ENCODE data around the gene DIABLO. TPM values are rescaled to one million over a fixed set of nuclear protein-coding genes. Genes with fewer than 3 reads are reported as not detected.
"Not testable (repeated sequence)": the region's sequence is repeated elsewhere in the genome, so short reads cannot be mapped to it uniquely, and the experiment has no call there.

The DIABLO gene
- polyA plus RNA-seq, 12 donors = 28.3 to 44.7 (median 42.3) TPM; not detected in 1

DNA sequence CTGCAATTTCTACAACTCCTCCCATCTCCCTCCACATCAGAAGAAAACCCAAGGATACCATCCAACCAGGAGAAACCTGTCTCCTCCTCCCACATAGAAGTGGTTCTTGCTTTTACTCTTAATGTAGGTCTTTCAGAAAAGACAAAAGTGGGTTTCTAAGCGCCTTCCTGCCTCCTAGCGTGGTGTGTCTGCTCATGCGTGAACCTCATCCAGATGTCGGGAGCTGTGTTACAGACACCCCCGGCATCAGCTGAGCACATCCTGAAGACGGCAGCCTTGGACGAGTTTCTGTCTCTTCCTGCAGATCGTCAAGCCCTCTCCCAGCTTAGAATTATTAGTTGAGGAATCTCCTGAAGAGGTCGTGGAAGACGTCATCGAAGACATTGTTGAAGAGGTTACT, 33.4 kb downstream of the DIABLO start:
- no peak for DNase-seq

DNA sequence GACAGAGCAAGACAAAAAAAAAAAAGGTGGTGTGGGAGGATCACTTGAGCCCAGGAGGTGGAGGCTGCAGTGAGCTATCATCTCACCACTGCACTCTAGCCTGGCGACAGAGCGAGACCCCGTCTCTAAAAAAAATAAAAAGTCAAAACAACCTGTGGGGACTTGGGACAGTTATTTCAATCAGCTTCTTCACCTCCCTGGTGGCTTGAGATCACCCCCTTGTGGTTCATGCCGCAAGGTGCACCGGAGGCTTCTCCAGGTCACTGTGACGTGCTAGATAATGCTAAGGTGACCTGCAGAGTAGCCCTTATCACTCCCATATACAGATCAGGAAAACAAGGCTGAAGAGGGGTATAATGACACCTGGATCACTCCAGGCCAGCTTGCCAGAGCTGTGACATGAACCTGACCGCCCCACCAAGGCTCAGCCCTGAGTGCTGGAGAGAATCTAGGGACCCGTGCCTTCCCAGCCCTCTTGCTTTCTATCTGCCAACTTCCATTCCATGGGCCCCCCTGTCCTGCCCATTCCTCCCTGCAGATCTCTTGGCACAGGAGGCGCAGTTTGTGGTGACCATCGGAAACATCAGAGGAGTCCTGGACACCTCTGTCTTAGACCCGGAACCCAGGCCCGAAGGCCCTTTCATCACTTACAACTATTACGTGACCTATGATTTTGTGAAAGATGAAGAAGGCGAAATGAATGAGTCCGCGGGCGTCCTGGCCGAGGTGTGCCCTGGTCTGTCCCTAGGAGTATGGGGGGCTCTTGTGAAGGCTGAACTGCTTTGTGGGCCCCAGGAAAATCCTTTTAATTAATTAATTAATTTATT, 34.8 kb downstream of the DIABLO start:
- no peak for DNase-seq

DNA sequence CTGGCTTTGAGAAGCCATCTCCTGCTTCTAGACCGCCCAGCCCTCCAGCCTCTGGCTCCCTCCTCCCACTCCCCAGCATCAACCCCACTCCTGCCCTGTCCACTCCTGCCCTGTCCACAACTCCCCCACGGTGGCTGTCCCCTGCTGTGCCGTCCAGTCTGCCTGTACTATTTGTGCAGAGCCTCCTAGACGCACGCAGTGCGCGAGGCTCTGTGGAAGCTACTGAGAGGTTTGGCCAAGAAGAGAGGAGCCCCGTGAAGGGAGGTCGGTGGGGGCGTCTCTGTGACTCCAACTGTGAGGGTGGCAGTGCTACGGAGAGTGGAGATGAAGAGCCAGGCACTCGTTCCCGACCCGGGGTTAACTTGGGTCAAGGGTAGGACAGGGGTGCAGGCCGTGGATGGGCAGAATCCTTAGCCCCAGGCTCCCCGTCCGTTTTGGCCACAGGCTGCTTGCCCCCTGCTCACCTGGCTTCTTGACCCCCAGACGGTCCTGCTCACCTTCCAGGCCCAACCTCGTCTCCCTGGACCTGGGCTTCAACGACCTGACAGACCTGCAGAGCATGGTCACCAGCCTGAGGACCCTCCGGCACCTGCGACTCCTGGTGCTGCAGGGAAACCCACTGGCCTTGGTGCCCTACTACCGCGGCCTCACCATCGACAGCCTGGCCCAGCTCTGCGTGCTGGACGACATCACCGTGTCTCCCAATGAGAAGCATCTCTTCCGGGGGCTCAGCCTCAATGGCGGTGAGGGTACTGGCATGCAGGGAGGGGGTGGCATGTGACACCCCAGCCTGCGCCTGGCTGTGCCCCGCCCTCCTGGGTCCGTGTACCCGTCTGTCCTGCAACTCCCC, 36.0 kb downstream of the DIABLO start:
- DNase-seq = no peak

- DNase-seq = no peak
Measured at GRCh38 chr12:122187466-122187865, 38.4 kb downstream of the DIABLO start.

DNA sequence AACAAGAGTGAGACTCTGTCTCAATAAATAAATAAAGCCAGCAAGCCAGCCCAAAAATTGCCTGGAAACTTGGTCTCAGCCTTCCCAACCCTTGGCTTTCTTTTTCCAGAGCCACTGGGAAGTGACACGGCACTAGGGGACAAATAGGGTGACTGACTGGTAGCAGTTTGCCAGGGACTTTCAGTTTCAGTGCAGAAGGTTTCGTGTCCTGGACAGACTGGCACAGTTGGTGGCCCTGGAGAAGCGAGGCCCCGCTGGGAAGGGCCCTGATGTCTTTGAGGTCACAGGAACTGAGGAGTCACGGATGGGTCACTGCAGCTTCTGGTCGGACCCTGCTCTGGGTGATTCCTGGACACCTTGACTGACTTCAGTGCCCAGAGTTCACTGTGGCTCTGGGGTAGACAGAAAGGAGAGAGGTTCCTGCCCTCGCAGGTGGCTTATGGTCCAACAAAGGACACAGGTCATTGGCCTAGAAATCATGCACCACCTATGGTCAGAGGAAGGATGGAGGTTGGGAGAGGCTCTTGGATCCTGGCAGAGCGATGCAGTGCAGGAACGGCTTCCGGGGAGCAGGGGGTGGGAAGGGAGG, 40.3 kb downstream of the DIABLO start:
- DNase-seq = no peak

DNA sequence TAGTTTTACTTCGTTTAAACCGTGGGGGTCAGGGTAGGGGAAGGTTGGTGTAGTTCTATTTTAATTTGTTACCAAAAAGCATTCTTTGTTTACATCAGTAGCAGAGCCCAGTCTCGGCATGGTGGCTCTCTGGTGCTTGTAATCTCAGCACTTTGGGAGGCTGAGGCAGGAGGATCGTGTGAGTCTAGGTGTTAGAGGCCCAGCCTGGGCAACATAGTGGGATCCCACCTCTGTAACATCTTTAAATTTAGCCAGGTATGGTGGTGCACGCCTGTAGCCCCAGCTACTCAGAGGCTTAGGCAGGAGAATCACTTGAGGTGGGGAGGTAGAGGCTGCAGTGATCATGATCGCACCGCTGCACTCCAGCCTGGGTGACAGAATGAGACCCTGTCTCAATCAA, 40.8 kb downstream of the DIABLO start:
- DNase-seq = no peak

GRCh38 chr12:122184517-122184916, 41.3 kb downstream of the DIABLO start:
- no peak for DNase-seq

GRCh38 chr12:122183588-122183940, 42.3 kb downstream of the DIABLO start:
- DNase-seq = no peak

DNA sequence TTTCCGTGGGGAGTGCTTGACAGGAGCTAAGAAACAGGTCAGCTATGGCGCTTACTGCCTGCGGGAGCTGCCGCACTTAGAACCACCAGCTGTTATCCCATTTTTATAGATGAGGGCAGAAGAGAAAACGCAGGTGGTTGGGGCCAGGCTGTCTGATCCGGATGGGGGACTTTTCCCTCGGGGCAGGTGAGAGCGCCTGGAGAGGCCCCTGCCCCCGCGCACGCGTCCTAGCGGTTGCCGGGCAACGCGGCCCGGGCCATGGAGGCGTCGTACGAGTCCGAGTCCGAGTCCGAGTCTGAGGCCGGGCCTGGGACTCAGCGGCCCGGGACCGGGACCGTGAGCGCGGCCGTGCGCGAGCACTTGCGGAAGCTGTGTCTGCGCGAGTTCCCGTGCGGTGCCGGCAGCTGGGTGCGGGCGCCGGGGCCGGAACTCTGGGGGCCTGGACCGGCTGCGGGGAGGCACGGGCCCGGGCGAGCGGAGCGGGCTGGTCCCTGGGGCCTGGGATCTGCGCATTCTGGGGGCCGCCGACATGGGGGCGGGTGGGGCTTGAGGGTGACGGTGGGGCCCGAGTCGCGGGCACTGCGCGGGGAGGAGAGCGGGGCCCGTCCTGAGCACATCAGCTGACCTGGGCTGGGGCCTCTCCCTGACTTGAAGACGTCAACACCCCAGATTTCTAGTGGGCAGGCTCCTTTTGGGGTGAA, 42.8 kb downstream of the DIABLO start, which contains the start of gene LRRC43:
LRRC43 (plus strand) TSS at position 237 of the 701 bp plus-strand sequence; CDS start at position 259, 22 bp downstream.
- DNase-seq = peak; percentile 21

DNA sequence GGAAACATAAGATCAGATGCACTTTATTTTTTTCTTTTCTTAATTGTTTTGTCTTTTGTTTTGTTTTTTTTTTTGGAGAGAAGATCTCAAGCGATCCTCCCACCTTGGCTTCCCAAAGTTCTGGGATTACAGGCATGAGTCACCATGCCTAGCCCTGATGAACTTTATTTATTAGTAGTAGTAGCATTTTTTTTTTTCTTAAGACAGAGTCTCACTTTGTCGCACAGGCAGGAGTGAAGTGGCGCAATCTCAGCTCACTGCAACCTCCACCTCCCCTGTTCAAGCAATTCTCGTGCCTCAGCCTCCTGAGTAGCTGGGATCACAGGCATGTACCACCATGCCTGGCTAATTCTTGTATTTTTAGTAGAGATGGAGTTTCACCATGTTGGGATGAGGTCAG, 49.4 kb downstream of the DIABLO start:
- not testable (repeated sequence) for DNase-seq

DNA sequence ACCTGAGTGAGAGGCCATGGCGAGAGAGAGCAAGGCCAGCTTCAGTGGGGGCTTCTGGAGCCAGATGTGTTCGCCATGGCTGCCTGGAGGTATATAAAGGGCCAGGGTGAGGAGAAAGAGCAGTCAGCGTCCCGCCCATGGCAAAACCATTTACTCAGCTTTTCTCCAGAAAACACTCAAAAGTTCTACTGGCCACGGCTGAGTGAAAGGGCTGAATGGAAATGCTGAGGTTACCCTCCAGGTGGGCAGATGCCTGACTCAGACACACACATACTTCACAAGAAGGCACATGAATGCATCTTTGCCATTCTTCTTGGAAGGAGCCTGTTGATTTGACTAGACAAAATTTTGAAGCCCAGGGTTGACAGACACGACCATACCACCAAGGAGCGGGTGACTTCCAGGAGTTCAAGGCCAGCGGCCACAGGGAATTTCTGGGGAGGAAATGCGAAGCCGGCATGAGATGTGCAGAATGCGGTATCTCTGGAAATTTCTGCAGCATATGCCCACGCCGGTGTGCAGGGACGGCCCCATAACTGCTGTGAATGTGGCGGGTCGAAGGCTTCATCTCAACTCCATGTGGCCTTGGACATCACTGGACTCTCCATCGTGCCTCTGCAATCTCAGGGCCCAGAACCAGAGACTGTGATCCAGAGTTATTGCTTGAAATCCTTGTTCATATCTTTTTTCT, 51.6 kb downstream of the DIABLO start, which contains the start of gene IL31:
IL31 (minus strand) TSS at position 67 of the 691 bp plus-strand sequence; CDS start at position 18, 49 bp downstream.
- no peak for DNase-seq

GRCh38 chr12:122172262-122172939, 53.5 kb downstream of the DIABLO start:
- DNase-seq = no peak

DNA sequence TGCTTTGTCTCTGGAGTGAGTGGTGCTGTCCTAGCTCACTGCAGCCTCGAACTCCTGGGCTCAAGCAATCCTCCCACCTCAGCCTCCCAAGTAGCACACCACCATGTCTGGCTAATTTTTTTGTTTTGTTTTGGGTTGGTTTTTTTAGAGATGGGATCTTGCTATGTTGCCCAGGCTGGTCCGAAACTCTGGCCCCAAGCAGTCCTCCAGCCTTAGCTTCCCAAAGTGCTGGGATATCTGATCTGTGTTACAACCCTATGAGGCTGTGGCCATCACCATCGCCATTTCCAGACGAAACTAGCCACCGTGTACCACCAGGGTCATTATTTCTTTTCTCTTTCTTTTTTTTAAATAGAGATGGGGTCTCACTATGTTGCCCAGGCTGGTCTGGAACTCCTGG, 54.5 kb downstream of the DIABLO start:
- DNase-seq = no peak

- DNase-seq = no peak
Measured at GRCh38 chr12:122168492-122168891, 57.4 kb downstream of the DIABLO start.

DNA sequence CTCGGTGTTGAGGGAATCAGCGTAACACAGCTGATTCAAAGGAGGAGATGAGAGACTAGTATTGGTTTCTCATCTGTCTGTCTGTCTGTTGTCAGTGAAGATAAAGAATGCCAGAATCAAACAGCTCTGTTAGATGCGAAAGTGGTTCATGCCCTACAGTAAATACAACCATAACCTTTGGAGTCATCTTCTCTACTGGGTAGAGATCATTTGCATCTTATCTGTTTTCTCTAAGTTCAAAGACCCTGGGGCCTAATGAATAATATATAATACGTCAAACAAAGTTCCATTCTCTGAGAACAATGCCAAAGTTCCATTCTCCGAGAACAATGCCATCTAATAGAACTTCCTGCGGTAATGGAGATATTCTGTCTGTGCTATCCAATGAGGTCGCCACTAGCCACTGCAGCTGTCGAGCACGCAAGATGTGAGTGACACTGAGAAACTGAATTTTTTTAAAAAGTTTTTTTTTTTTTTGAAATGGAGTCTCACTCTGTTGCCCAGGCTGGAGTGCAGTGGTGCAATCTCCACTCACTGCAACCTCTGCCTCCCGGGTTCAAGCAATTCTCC, 58.4 kb downstream of the DIABLO start:
- no peak for DNase-seq

- no peak for DNase-seq
Measured at GRCh38 chr12:122166422-122167349, 59.2 kb downstream of the DIABLO start.

- no peak for DNase-seq
Measured at GRCh38 chr12:122162976-122163375, 62.9 kb downstream of the DIABLO start.

DNA sequence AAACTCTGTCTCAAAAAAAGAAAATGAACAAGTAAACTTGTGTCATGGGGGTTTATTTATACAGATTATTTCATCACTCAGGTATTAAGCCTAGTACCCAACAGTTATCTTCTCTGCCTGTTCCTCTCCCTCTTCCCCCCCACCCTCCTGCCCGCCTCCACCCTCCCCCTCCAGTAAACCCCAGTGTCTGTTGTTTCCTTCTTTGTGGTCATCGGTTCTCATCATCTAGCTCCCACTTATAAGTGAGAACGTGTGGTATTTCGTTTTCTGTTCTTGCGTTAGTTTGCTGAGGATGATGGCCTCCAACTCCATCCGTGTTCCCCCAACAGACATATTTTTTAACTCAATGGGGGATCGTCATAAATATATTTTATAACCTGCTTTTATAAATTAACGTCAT, 64.2 kb downstream of the DIABLO start:
- no peak for DNase-seq

- no peak for DNase-seq
Measured at GRCh38 chr12:122160761-122161160, 65.1 kb downstream of the DIABLO start.

Data from muscle of arm (tissue), 12 donors.